Tibial nerve (tissue), 4 donors: ENCODE measurements around the gene FBN3.

Source experiments
- CTCF ChIP-seq, 5 experiments: fragments of 200-600 bp in 3 of 5; fragments of 450-650 bp in 2 of 5; sonication (generic) in 3 of 5; IDR thresholded peaks; one replicate each; pipeline ENCODE4 v1.5.1; 2016 to 2019; ENCODE audit warnings: antibody characterized with exemption in 5 of 5, mild to moderate bottlenecking in 3 of 5, moderate library complexity in 2 of 5
- EP300 ChIP-seq, 2 donors: sonication (generic); formaldehyde crosslinking; IDR thresholded peaks; one replicate each; pipeline ENCODE4 v1.6.1; 2017; ENCODE audit warnings: antibody characterized with exemption in 2 of 2, mild to moderate bottlenecking in 1 of 2
- POLR2A ChIP-seq, 2 donors: fragments of 450-650 bp; IDR thresholded peaks; one replicate each; pipeline ENCODE4 v1.6.1; 2017; ENCODE audit warnings: antibody characterized with exemption in 2 of 2, mild to moderate bottlenecking in 2 of 2, moderate library complexity in 2 of 2

GRCh38 chr19:8196271-8196927 is 47.0 kb upstream of the FBN3 start:
- TF ChIP-seq CTCF (IDR thresholded peaks at IDR 0.05) (no peak), POLR2A (IDR thresholded peaks at IDR 0.05) (no peak), EP300 (IDR thresholded peaks at IDR 0.05) (no peak)
